Panc1 (cell line): ENCODE data around the gene SHISAL2A. TPM values are rescaled to one million over a fixed set of nuclear protein-coding genes. Genes with fewer than 3 reads are reported as not detected.

Source experiments
- ATAC-seq: fragments of 200-7000 bp; cut with Tn5 transposase; 2 replicates; pipeline ENCODE4 v1.9.1; 2020; ENCODE audit warnings: mild to moderate bottlenecking, moderate library complexity
- BruUV-seq: library from RNA; stranded (reverse); fragments of 400-500 nt; replicated peaks from 2 replicates; lab custom pipeline; 2021; lab: Mats Ljungman, UMichigan
- CTCF ChIA-PET: fragments of 300-600 bp; sonication (Branson Sonifier 250); formaldehyde crosslinking; loops from one replicate; lab custom pipeline; 2022; ENCODE audit warnings: antibody characterized with exemption; lab: Charles Lee
- POLR2A ChIA-PET: fragments of 300-600 bp; sonication (Branson Sonifier 250); formaldehyde crosslinking; loops from one replicate; lab custom pipeline; 2022; ENCODE audit warnings: antibody characterized with exemption; lab: Charles Lee
- DNase-seq: peaks from one replicate; pipeline ENCODE4 v3.0.0-alpha.2; 2010; ENCODE audit warnings: low read depth, low spot score
- H3K27ac ChIP-seq: 2 replicates; pipeline ENCODE4 v1.5.1; 2011; ENCODE audit warnings: mild to moderate bottlenecking, low read length, inconsistent platforms
- H3K27me3 ChIP-seq: fragments of 200-500 bp; sonication (Bioruptor generic); 2 replicates; pipeline ENCODE4 v1.6.0; 2014; ENCODE audit warnings: low read length, inconsistent platforms; ENCODE audit not compliant: control insufficient read depth, insufficient read depth
- H3K36me3 ChIP-seq: fragments of 200-500 bp; sonication (Bioruptor generic); 2 replicates; pipeline ENCODE4 v1.5.1; 2014; ENCODE audit warnings: inconsistent platforms, mild to moderate bottlenecking, low read length, moderate library complexity; ENCODE audit not compliant: control insufficient read depth, insufficient read depth
- H3K4me1 ChIP-seq: 2 replicates; pipeline ENCODE4 v1.5.1; 2011; ENCODE audit warnings: inconsistent platforms, mild to moderate bottlenecking, low read length, moderate library complexity; ENCODE audit not compliant: control insufficient read depth, insufficient read depth
- H3K4me3 ChIP-seq, 2 experiments: 2 replicates each; pipeline ENCODE4 v1.5.1; 2011 to 2012; ENCODE audit warnings: low read depth in 2 of 2, low read length in 2 of 2, mild to moderate bottlenecking in 2 of 2, inconsistent platforms in 1 of 2, moderate library complexity in 1 of 2
- H3K9me3 ChIP-seq: fragments of 200-500 bp; sonication (Bioruptor generic); 2 replicates; pipeline ENCODE4 v1.5.1; 2014; ENCODE audit warnings: low read depth, mild to moderate bottlenecking, inconsistent platforms, low read length, moderate library complexity; ENCODE audit not compliant: control insufficient read depth, insufficient read depth
- CTCF ChIP-seq: fragments of 450-650 bp; IDR thresholded peaks from 2 replicates; pipeline ENCODE4 v1.5.1; 2017; ENCODE audit warnings: mild to moderate bottlenecking
- POLR2AphosphoS5 ChIP-seq: IDR thresholded peaks from 2 replicates; pipeline ENCODE4 v1.6.1; 2012; ENCODE audit warnings: mild to moderate bottlenecking, low read depth, low read length, moderate library complexity
- REST ChIP-seq, 2 experiments: IDR thresholded peaks; 2 replicates each; pipeline ENCODE4 v1.6.1; 2011 to 2012; ENCODE audit warnings: low read depth in 2 of 2, control low read depth in 1 of 2, low read length in 1 of 2, mild to moderate bottlenecking in 1 of 2, moderate library complexity in 1 of 2; ENCODE audit not compliant: insufficient read depth in 1 of 2
- SIN3A ChIP-seq: IDR thresholded peaks from 2 replicates; pipeline ENCODE4 v1.6.1; 2012; ENCODE audit warnings: low read depth, mild to moderate bottlenecking, low read length, moderate library complexity, borderline replicate concordance; ENCODE audit not compliant: insufficient read depth
- TCF7L2 ChIP-seq: IDR thresholded peaks from 2 replicates; pipeline ENCODE4 v1.6.1; 2011; ENCODE audit warnings: mild to moderate bottlenecking, low read depth, low read length, inconsistent platforms
- in situ Hi-C: cut with HindIII; loops from 2 replicates; pipeline ENCODE4 v1.10.0; 2016; ENCODE audit warnings: low sequenced_read_pairs, low pct_unique_long_range_greater_than_20kb
- intact Hi-C: fragments of 100-400 bp; cut with micrococcal nuclease; formaldehyde crosslinking; loops from one replicate; pipeline ENCODE4 v1.10.0; 2022; ENCODE audit not compliant: unreplicated experiment
- total RNA-seq: library from RNA; stranded (reverse); gene quantifications from one replicate; pipeline ENCODE4 v1.2.1, GENCODE V29; 2021; ENCODE audit not compliant: unreplicated experiment

The SHISAL2A gene
- total RNA-seq, 1 experiment from 2014 or later: 0.23 TPM

- POLR2A ChIA-PET: no interaction called here
- DNase-seq: no peak
- no peak overlapping the region for H3K4me3 ChIP-seq
- CTCF ChIA-PET: no interaction called here
- in situ Hi-C loops: no loop called here
- ATAC-seq: no peak
- no peak overlapping the region for H3K27ac ChIP-seq
- H3K27me3 ChIP-seq: peaks cover 16% of the 10 kb centered on the region
- H3K9me3 ChIP-seq: no peaks in the 10 kb centered on the region
- H3K4me1 ChIP-seq: no peaks in the 10 kb centered on the region
- no TSS peak for BruUV-seq
- H3K36me3 ChIP-seq: no peaks in the 10 kb centered on the region
- intact Hi-C loops: no loop called here
- TF ChIP-seq POLR2AphosphoS5 (no peak), REST (IDR thresholded peaks at IDR 0.05; ENCODE audit: insufficient read depth in 1 of 2, low read depth in 2 of 2, low read length in 1 of 2) (no peak), TCF7L2 (no peak), SIN3A (no peak), CTCF (no peak)
Observed at GRCh38 chr1:52636721-52637695, 4.0 kb downstream of the SHISAL2A start.

GRCh38 chr1:52637946-52638345, 5.0 kb downstream of the SHISAL2A start:
- intact Hi-C loops (no loop called here), in situ Hi-C loops (no loop called here)
- Histone ChIP-seq H3K27ac (no peak overlapping the region), H3K4me3 (no peak overlapping the region), H3K27me3 (peaks cover 13% of the 10 kb centered on the region), H3K36me3 (no peaks in the 10 kb centered on the region), H3K9me3 (no peaks in the 10 kb centered on the region), H3K4me1 (no peaks in the 10 kb centered on the region)
- no TSS peak for BruUV-seq
- DNase-seq: no peak
- no peak for ATAC-seq
- ChIA-PET POLR2A (no interaction called here), CTCF (no interaction called here)
- TF ChIP-seq CTCF: no peak
- no peak for TF ChIP-seq REST (IDR thresholded peaks at IDR 0.05; ENCODE audit: insufficient read depth in 1 of 2, low read depth in 2 of 2, low read length in 1 of 2)
- TF ChIP-seq SIN3A: no peak
- TF ChIP-seq POLR2AphosphoS5: no peak
- TF ChIP-seq TCF7L2: no peak
